PC-9 (cell line): ENCODE measurements around the gene MAGI2. TPM values are rescaled to one million over a fixed set of nuclear protein-coding genes. Genes with fewer than 3 reads are reported as not detected.

Experiments
- BruUV-seq: library from RNA; stranded (reverse); fragments of 400-500 nt; replicated peaks from 2 replicates; lab custom pipeline; 2021; lab: Mats Ljungman, UMichigan
- CTCF ChIA-PET: fragments of 300-600 bp; sonication (Branson Sonifier 250); formaldehyde crosslinking; loops from one replicate; lab custom pipeline; 2022; ENCODE audit warnings: antibody characterized with exemption; lab: Charles Lee
- POLR2A ChIA-PET: fragments of 300-600 bp; sonication (Branson Sonifier 250); formaldehyde crosslinking; loops from one replicate; lab custom pipeline; 2022; ENCODE audit warnings: antibody characterized with exemption; ENCODE audit not compliant: unreplicated experiment; lab: Charles Lee
- DNase-seq, 2 experiments: peaks; one replicate each; pipeline versions ENCODE4 v3.0.0 to v3.0.0-alpha.2; 2015 to 2022; ENCODE audit warnings: mixed read lengths in 1 of 2
- H2AFZ ChIP-seq: fragments of 200-600 bp; sonication (generic); 2 replicates; pipeline ENCODE4 v1.8.1; 2017; ENCODE audit warnings: antibody characterized with exemption
- H3F3A ChIP-seq: fragments of 200-600 bp; sonication (generic); 2 replicates; pipeline ENCODE4 v1.8.1; 2017; ENCODE audit warnings: antibody characterized with exemption, mild to moderate bottlenecking, low read depth; ENCODE audit not compliant: insufficient read depth
- H3K27ac ChIP-seq: fragments of 200-600 bp; sonication (generic); 2 replicates; pipeline ENCODE4 v1.6.1; 2016; ENCODE audit warnings: mixed run types
- H3K27me3 ChIP-seq: fragments of 200-600 bp; sonication (generic); 2 replicates; pipeline ENCODE4 v1.6.1; 2016; ENCODE audit warnings: low read depth, mixed run types; ENCODE audit not compliant: insufficient read depth
- H3K36me3 ChIP-seq: fragments of 200-600 bp; sonication (generic); 2 replicates; pipeline ENCODE4 v1.6.1; 2016; ENCODE audit warnings: low read depth, mixed run types
- H3K4me1 ChIP-seq: fragments of 200-600 bp; sonication (generic); replicated peaks from 2 replicates; pipeline ENCODE4 v1.6.1; 2016; ENCODE audit warnings: mixed run types; ENCODE audit not compliant: insufficient read depth
- H3K4me2 ChIP-seq: fragments of 200-600 bp; sonication (generic); 2 replicates; pipeline ENCODE4 v1.6.1; 2017; ENCODE audit warnings: mixed run types
- H3K4me3 ChIP-seq: fragments of 200-600 bp; sonication (generic); 2 replicates; pipeline ENCODE4 v1.6.1; 2016; ENCODE audit warnings: mixed run types
- H3K79me2 ChIP-seq: fragments of 200-600 bp; sonication (generic); 2 replicates; pipeline ENCODE4 v1.6.1; 2017; ENCODE audit warnings: low read depth, mixed run types
- H3K9me2 ChIP-seq: fragments of 200-600 bp; sonication (generic); 2 replicates; pipeline ENCODE4 v1.8.1; 2017; ENCODE audit warnings: mild to moderate bottlenecking; ENCODE audit not compliant: insufficient read depth
- H3K9me3 ChIP-seq: fragments of 200-600 bp; sonication (generic); 2 replicates; pipeline ENCODE4 v1.8.1; 2016; ENCODE audit warnings: low read depth; ENCODE audit not compliant: insufficient read depth
- H4K20me1 ChIP-seq: fragments of 200-600 bp; sonication (generic); 2 replicates; pipeline ENCODE4 v1.8.1; 2017; ENCODE audit not compliant: insufficient read depth
- CTCF ChIP-seq: fragments of 200-600 bp; sonication (generic); conservative IDR thresholded peaks from 2 replicates; pipeline ENCODE4 v1.6.1; 2017; ENCODE audit warnings: mixed run types, antibody characterized with exemption, mild to moderate bottlenecking, moderate library complexity
- EZH2 ChIP-seq: fragments of 200-600 bp; sonication (generic); IDR thresholded peaks from 2 replicates; pipeline ENCODE4 v1.8.0; 2017; ENCODE audit warnings: antibody characterized with exemption, low read depth
- intact Hi-C: fragments of 100-400 bp; cut with micrococcal nuclease; formaldehyde crosslinking; loops from one replicate; pipeline ENCODE4 v1.10.0; 2022; ENCODE audit not compliant: unreplicated experiment
- total RNA-seq: library from RNA; stranded (reverse); gene quantifications from 2 replicates; pipeline ENCODE4 v1.2.3, GENCODE V29; 2021

MAGI2 gene
- total RNA-seq, 1 experiment from 2014 or later, result 0.92 TPM

- ChIA-PET POLR2A (no interaction called here), CTCF (no interaction called here)
- no peaks in the 10 kb centered on the region for H4K20me1 ChIP-seq
- TF ChIP-seq CTCF, result no peak
- no peak for TF ChIP-seq EZH2
- no peak overlapping the region for H3K4me3 ChIP-seq
- no peaks in the 10 kb centered on the region for H3K9me3 ChIP-seq
- H3K27ac ChIP-seq, result no peak overlapping the region
- no peak for DNase-seq
- no peaks in the 10 kb centered on the region for H3K79me2 ChIP-seq
- no peaks in the 10 kb centered on the region for H3F3A ChIP-seq
- intact Hi-C loops, result no loop called here
- no peak overlapping the region for H2AFZ ChIP-seq
- H3K27me3 ChIP-seq, result no peaks in the 10 kb centered on the region
- H3K4me2 ChIP-seq, result no peak overlapping the region
- H3K4me1 ChIP-seq, result no peaks in the 10 kb centered on the region
- BruUV-seq, result no TSS peak
- H3K9me2 ChIP-seq, result no peaks in the 10 kb centered on the region
- no peaks in the 10 kb centered on the region for H3K36me3 ChIP-seq
Measured at GRCh38 chr7:78429878-78430277, 1023.6 kb downstream of the MAGI2 start.

- POLR2A ChIA-PET, result no interaction called here
Measured at GRCh38 chr7:78427209-78427608, 1026.3 kb downstream of the MAGI2 start.

GRCh38 chr7:78420001-78420400, 1033.5 kb downstream of the MAGI2 start:
- no peak for TF ChIP-seq CTCF
- TF ChIP-seq EZH2, result no peak
- no peaks in the 10 kb centered on the region for H3K9me2 ChIP-seq
- no peak overlapping the region for H2AFZ ChIP-seq
- intact Hi-C loops, result no loop called here
- no peak overlapping the region for H3K27ac ChIP-seq
- no peaks in the 10 kb centered on the region for H3K9me3 ChIP-seq
- H3F3A ChIP-seq, result no peaks in the 10 kb centered on the region
- H3K4me2 ChIP-seq, result no peak overlapping the region
- DNase-seq, result no peak
- no peak overlapping the region for H3K4me3 ChIP-seq
- no peaks in the 10 kb centered on the region for H4K20me1 ChIP-seq
- POLR2A ChIA-PET, result no interaction called here
- H3K36me3 ChIP-seq, result no peaks in the 10 kb centered on the region
- H3K27me3 ChIP-seq, result no peaks in the 10 kb centered on the region
- CTCF ChIA-PET, result no interaction called here
- no TSS peak for BruUV-seq
- no peaks in the 10 kb centered on the region for H3K79me2 ChIP-seq
- no peaks in the 10 kb centered on the region for H3K4me1 ChIP-seq

More at GRCh38 chr7:78427209-78427608, 1026.3 kb downstream of the MAGI2 start:
- no peaks in the 10 kb centered on the region for H3K9me3 ChIP-seq
- no peak overlapping the region for H3K4me3 ChIP-seq
- TF ChIP-seq EZH2 (no peak), CTCF (no peak)
- H4K20me1 ChIP-seq, result no peaks in the 10 kb centered on the region
- DNase-seq, result no peak
- no peak overlapping the region for H2AFZ ChIP-seq
- intact Hi-C loops, result no loop called here
- H3K4me2 ChIP-seq, result no peak overlapping the region
- H3K27ac ChIP-seq, result no peak overlapping the region
- no peaks in the 10 kb centered on the region for H3K9me2 ChIP-seq
- no peaks in the 10 kb centered on the region for H3F3A ChIP-seq
- H3K27me3 ChIP-seq, result no peaks in the 10 kb centered on the region
- no TSS peak for BruUV-seq
- H3K79me2 ChIP-seq, result no peaks in the 10 kb centered on the region
- no peaks in the 10 kb centered on the region for H3K4me1 ChIP-seq
- CTCF ChIA-PET, result no interaction called here
- H3K36me3 ChIP-seq, result no peaks in the 10 kb centered on the region
